Endothelial cell of umbilical vein (primary cell): ENCODE data around the gene HBQ1. TPM values are rescaled to one million over a fixed set of nuclear protein-coding genes. Genes with fewer than 3 reads are reported as not detected.
"Not testable (repeated sequence)": the region's sequence is repeated elsewhere in the genome, so short reads cannot be mapped to it uniquely, and the experiment has no call there.

Experiments used
- BruUV-seq: library from RNA; stranded (reverse); fragments of 400-500 nt; replicated peaks from 2 replicates; lab custom pipeline; 2021; lab: Mats Ljungman, UMichigan
- CTCF ChIA-PET: fragments of 300-600, 350-600 bp; sonication (Branson Sonifier 250); formaldehyde crosslinking; loops from one replicate; lab custom pipeline; 2021; ENCODE audit warnings: antibody characterized with exemption, inconsistent platforms; lab: Charles Lee
- POLR2A ChIA-PET: fragments of 300-600, 350-600 bp; sonication (Branson Sonifier 250); formaldehyde crosslinking; loops from one replicate; lab custom pipeline; 2021; ENCODE audit warnings: antibody characterized with exemption, inconsistent platforms; lab: Charles Lee
- DNase-seq: peaks from one replicate; pipeline ENCODE4 v3.0.0-alpha.2; 2011; ENCODE audit warnings: low read depth, low spot score
- FAIRE-seq: peaks from 2 replicates; lab custom pipeline; 2011; peaks lifted over from hg19 to GRCh38; lab: Jason Lieb, UNC
- H2AFZ ChIP-seq: 2 replicates; pipeline ENCODE4 v1.6.0; 2012; ENCODE audit warnings: low read depth, low read length, control low read depth, inconsistent platforms
- H3K27ac ChIP-seq: 2 replicates; pipeline ENCODE4 v1.5.1; 2011; ENCODE audit warnings: low read depth, mild to moderate bottlenecking, control low read depth, low read length, moderate library complexity; ENCODE audit not compliant: insufficient read depth
- H3K27me3 ChIP-seq, 2 experiments: 2 replicates each; pipeline versions ENCODE4 v1.6.0 to v1.6.1; 2011; ENCODE audit warnings: low read length in 2 of 2, mixed read lengths in 1 of 2; ENCODE audit not compliant: control insufficient read depth in 2 of 2, insufficient read depth in 2 of 2
- H3K36me3 ChIP-seq, 2 experiments: 2 replicates in 1 of 2; 3 replicates in 1 of 2; pipeline ENCODE4 v1.5.1; 2011; ENCODE audit warnings: low read length in 2 of 2, mild to moderate bottlenecking in 1 of 2, moderate library complexity in 1 of 2; ENCODE audit not compliant: control insufficient read depth in 2 of 2, insufficient read depth in 2 of 2; ENCODE audit errors: extremely low read depth in 1 of 2
- H3K4me1 ChIP-seq: 3 replicates; pipeline ENCODE4 v1.5.1; 2011; ENCODE audit warnings: mild to moderate bottlenecking, low read length; ENCODE audit not compliant: control insufficient read depth, insufficient read depth; ENCODE audit errors: extremely low read depth
- H3K4me2 ChIP-seq: 2 replicates; pipeline ENCODE4 v1.6.1; 2011; ENCODE audit warnings: low read length, control low read depth, mixed read lengths; ENCODE audit not compliant: insufficient read depth
- H3K4me3 ChIP-seq, 3 experiments: fragments of 200-600 bp in 1 of 3; sonication (generic), shearing (Covaris generic) in 1 of 3; replicated peaks in 1 of 3; 2 replicates each; pipeline ENCODE4 v1.5.1; 2011 to 2016; ENCODE audit warnings: control low read depth in 3 of 3, low read length in 3 of 3, mild to moderate bottlenecking in 2 of 3, inconsistent platforms in 1 of 3, low read depth in 1 of 3, moderate library complexity in 1 of 3; ENCODE audit not compliant: insufficient read depth in 1 of 3
- H3K79me2 ChIP-seq: 2 replicates; pipeline ENCODE4 v1.6.0; 2012; ENCODE audit warnings: low read length, inconsistent platforms; ENCODE audit not compliant: control insufficient read depth, insufficient read depth
- H3K9ac ChIP-seq: replicated peaks from 2 replicates; pipeline ENCODE3; 2011; ENCODE audit warnings: low read length, control low read depth; ENCODE audit not compliant: insufficient read depth; ENCODE audit errors: extremely low read depth
- H3K9me1 ChIP-seq: replicated peaks from 3 replicates; pipeline ENCODE4 v1.6.0; 2011; ENCODE audit warnings: mild to moderate bottlenecking, low read length; ENCODE audit not compliant: control insufficient read depth, insufficient read depth; ENCODE audit errors: extremely low read depth
- H3K9me3 ChIP-seq: replicated peaks from 2 replicates; pipeline ENCODE4 v1.5.1; 2012; ENCODE audit warnings: low read length, inconsistent platforms; ENCODE audit not compliant: control insufficient read depth, insufficient read depth
- H4K20me1 ChIP-seq: replicated peaks from 2 replicates; pipeline ENCODE3; 2011; ENCODE audit warnings: mild to moderate bottlenecking, low read length; ENCODE audit not compliant: control insufficient read depth, insufficient read depth; ENCODE audit errors: extremely low read depth
- EZH2 ChIP-seq: IDR thresholded peaks from 2 replicates; pipeline ENCODE4 v1.6.1; 2012; ENCODE audit warnings: borderline replicate concordance, low read depth, mild to moderate bottlenecking, moderate library complexity, low read length, inconsistent platforms; ENCODE audit not compliant: severe bottlenecking
- FOS ChIP-seq: IDR thresholded peaks from 2 replicates; pipeline ENCODE4 v1.6.1; 2011; ENCODE audit warnings: mild to moderate bottlenecking, low read length, moderate library complexity, borderline replicate concordance; ENCODE audit not compliant: insufficient read depth
- GATA2 ChIP-seq: IDR thresholded peaks from 2 replicates; pipeline ENCODE4 v1.7.0; 2011; ENCODE audit warnings: low read depth, mild to moderate bottlenecking, moderate library complexity, mixed read lengths, low read length; ENCODE audit not compliant: insufficient read length, insufficient read depth
- JUN ChIP-seq: IDR thresholded peaks from 2 replicates; pipeline ENCODE4 v1.6.1; 2011; ENCODE audit warnings: borderline replicate concordance, low read depth; ENCODE audit not compliant: insufficient read length, insufficient read depth
- MYC ChIP-seq: IDR thresholded peaks from one replicate; pipeline ENCODE4 v1.6.1; 2011; ENCODE audit warnings: mild to moderate bottlenecking, low read depth, low read length
- POLR2AphosphoS5 ChIP-seq: IDR thresholded peaks from 2 replicates; pipeline ENCODE4 v1.6.1; 2012; ENCODE audit warnings: low read depth, mild to moderate bottlenecking, control low read depth, low read length, moderate library complexity; ENCODE audit not compliant: insufficient read depth
- dilution Hi-C: fragments of 300-500 bp; cut with MboI; formaldehyde crosslinking; loops from one replicate; pipeline ENCODE4 v1.15.0; 2019; ENCODE audit warnings: low sequenced_read_pairs; ENCODE audit not compliant: extremely low pct_ligation_motif_present
- intact Hi-C: fragments of 100-400 bp; cut with micrococcal nuclease; formaldehyde crosslinking; loops from one replicate; pipeline ENCODE4 v1.10.0; 2022
- polyA plus RNA-seq, 4 experiments: library from polyadenylated mRNA; depleted of rRNA in 3 of 4; stranded (reverse) in 3 of 4; unstranded in 1 of 4; fragments of >200 nt; gene quantifications; 2 replicates each; pipeline versions ENCODE4 v1.2.1 to v1.2.3, GENCODE V29; 2011 to 2012; ENCODE audit warnings: missing spikeins in 1 of 4
- total RNA-seq: library from RNA; stranded (reverse); gene quantifications from 2 replicates; pipeline ENCODE4 v1.2.3, GENCODE V29; 2021
- TF ChIP-seq, protein P1 (sequence below): IDR thresholded peaks from 2 replicates; pipeline ENCODE4 v1.6.1; 2011; ENCODE audit not compliant: insufficient read depth, insufficient read length

Gene HBQ1
- total and polyA plus RNA-seq, 2 donors (not counting 3 experiments of a cell fraction or from before 2014, with no cell fraction given), result 0.75 TPM; not detected in 1

- H3K4me3 ChIP-seq, H3K9ac ChIP-seq, H4K20me1 ChIP-seq, DNase-seq, H2AFZ ChIP-seq, H3K27ac ChIP-seq, H3K9me3 ChIP-seq, POLR2A ChIA-PET, H3K4me1 ChIP-seq, H3K9me1 ChIP-seq, intact Hi-C loops, dilution Hi-C loops, H3K36me3 ChIP-seq, BruUV-seq, H3K4me2 ChIP-seq, H3K79me2 ChIP-seq: not testable (repeated sequence)
- CTCF ChIA-PET, result interaction anchor here (0.6 to 2.3 kb wide), 3 partner anchors 70 to 186 kb away, joined by 4 to 11 read pairs (median 4); no protein-coding TSS in a partner anchor
- peaks cover 39 to 43% of the 10 kb centered on the region in 2 experiments for H3K27me3 ChIP-seq
- TF ChIP-seq EZH2, result peak; percentile 35
- FAIRE-seq, result peak; percentile 54
Observed at GRCh38 chr16:176477-177382, 3.5 kb upstream of the HBQ1 start, which contains the start of gene HBA1. HBA1 (plus strand) TSS chr16:176680; CDS start chr16:176717, 37 bp downstream.

- H3K79me2 ChIP-seq, result no peaks in the 10 kb centered on the region
- H3K9ac ChIP-seq, result no peak overlapping the region
- intact Hi-C loops, result no loop called here
- peaks cover 5% of the 10 kb centered on the region for H3K4me1 ChIP-seq
- ChIA-PET CTCF (interaction anchor here (0.6 to 2.3 kb wide), 3 partner anchors 70 to 185 kb away, joined by 4 to 11 read pairs (median 4); no protein-coding TSS in a partner anchor), POLR2A (no interaction called here)
- H3K27me3 ChIP-seq, result peaks cover 38 to 41% of the 10 kb centered on the region in 2 experiments
- TF ChIP-seq GATA2, result no peak
- TF ChIP-seq EZH2, result peak; percentile 60
- TF ChIP-seq, protein P1, sequence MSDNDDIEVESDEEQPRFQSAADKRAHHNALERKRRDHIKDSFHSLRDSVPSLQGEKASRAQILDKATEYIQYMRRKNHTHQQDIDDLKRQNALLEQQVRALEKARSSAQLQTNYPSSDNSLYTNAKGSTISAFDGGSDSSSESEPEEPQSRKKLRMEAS, result no peak
- no peak for TF ChIP-seq POLR2AphosphoS5
- TF ChIP-seq FOS, result no peak
- TF ChIP-seq JUN, result no peak
- TF ChIP-seq MYC, result no peak
- H3K4me2 ChIP-seq, result no peak overlapping the region
- no peak for DNase-seq
- H3K27ac ChIP-seq, result no peak overlapping the region
- dilution Hi-C loops, result no loop called here
- no peaks in the 10 kb centered on the region for H4K20me1 ChIP-seq
- H3K9me1 ChIP-seq, result no peaks in the 10 kb centered on the region
- H3K4me3 ChIP-seq, result no peak overlapping the region
- FAIRE-seq, result no peak
- BruUV-seq, result no TSS peak
- H3K36me3 ChIP-seq, result no peaks in the 10 kb centered on the region
- no peaks in the 10 kb centered on the region for H3K9me3 ChIP-seq
- no peak overlapping the region for H2AFZ ChIP-seq
Observed at GRCh38 chr16:177394-177822, 2.9 kb upstream of the HBQ1 start.
